Activated CD4-positive, CD25-positive, alpha-beta regulatory T cell treated with anti-CD3 and anti-CD28 coated beads, Interleukin-2, amount 50 U/mL, for 16 hours (primary cell): ENCODE results near the gene NEK6.

Experiments used
- DNase-seq: peaks from one replicate; pipeline ENCODE4 v3.0.0-alpha.2; 2020; ENCODE audit warnings: low read depth, low spot score

The NEK6 gene

GRCh38 chr9:124373851-124374250, 116.1 kb downstream of the NEK6 start:
- no peak for DNase-seq

- DNase-seq = no peak
Measured at GRCh38 chr9:124375726-124376125, 118.0 kb downstream of the NEK6 start.

- no peak for DNase-seq
Measured at GRCh38 chr9:124376329-124376728, 118.6 kb downstream of the NEK6 start.

- no peak for DNase-seq
Measured at GRCh38 chr9:124377551-124378406, 120.0 kb downstream of the NEK6 start.

GRCh38 chr9:124381170-124381945, 123.6 kb downstream of the NEK6 start:
- DNase-seq = no peak

- DNase-seq = no peak
Measured at GRCh38 chr9:124384210-124384609, 126.5 kb downstream of the NEK6 start.

- DNase-seq = no peak
Measured at GRCh38 chr9:124384846-124385245, 127.1 kb downstream of the NEK6 start.

GRCh38 chr9:124385623-124386022, 127.9 kb downstream of the NEK6 start:
- DNase-seq = no peak

- DNase-seq = no peak
Measured at GRCh38 chr9:124386201-124386600, 128.5 kb downstream of the NEK6 start.

- DNase-seq = no peak
Measured at GRCh38 chr9:124388275-124389048, 130.7 kb downstream of the NEK6 start.

GRCh38 chr9:124389146-124389939, 131.6 kb downstream of the NEK6 start:
- no peak for DNase-seq

- no peak for DNase-seq
Measured at GRCh38 chr9:124390794-124391658, 133.3 kb downstream of the NEK6 start.

GRCh38 chr9:124392254-124392870, 134.6 kb downstream of the NEK6 start:
- no peak for DNase-seq

GRCh38 chr9:124392871-124393460, 135.2 kb downstream of the NEK6 start:
- no peak for DNase-seq

GRCh38 chr9:124394167-124394566, 136.4 kb downstream of the NEK6 start:
- DNase-seq = no peak

- DNase-seq = no peak
Measured at GRCh38 chr9:124394596-124394995, 136.8 kb downstream of the NEK6 start.

GRCh38 chr9:124395826-124396225, 138.1 kb downstream of the NEK6 start:
- no peak for DNase-seq

GRCh38 chr9:124398191-124398935, 140.6 kb downstream of the NEK6 start:
- DNase-seq = no peak
